Loucy (cell line): ENCODE results near the gene PDCD4.

Experiments
- CTCF ChIP-seq: fragments of 200-600 bp; sonication (generic); conservative IDR thresholded peaks from 2 replicates; pipeline ENCODE4 v1.5.1; 2014; ENCODE audit warnings: mild to moderate bottlenecking, antibody characterized with exemption, low read length
- EZH2phosphoT487 ChIP-seq: fragments of 200-600 bp; IDR thresholded peaks from 2 replicates; pipeline ENCODE4 v1.6.1; 2018; ENCODE audit warnings: antibody characterized with exemption, mild to moderate bottlenecking, moderate library complexity, borderline replicate concordance

- no peak for TF ChIP-seq CTCF
- no peak for TF ChIP-seq EZH2phosphoT487
Observed at GRCh38 chr10:110850099-110850498, 21.6 kb upstream of the PDCD4 start.
